CD4-positive, alpha-beta memory T cell (primary cell): ENCODE data around the gene WDR3. TPM values are rescaled to one million over a fixed set of nuclear protein-coding genes. Genes with fewer than 3 reads are reported as not detected.
"Not testable (repeated sequence)": the region's sequence is repeated elsewhere in the genome, so short reads cannot be mapped to it uniquely, and the experiment has no call there.

ENCODE experiments used
- CTCF ChIA-PET: fragments of 350-600 bp; sonication (Branson Sonifier 250); formaldehyde crosslinking; loops from one replicate; lab custom pipeline; 2021; ENCODE audit warnings: inconsistent platforms; ENCODE audit not compliant: partially characterized antibody; lab: Charles Lee
- POLR2A ChIA-PET: fragments of 350-600 bp; sonication (Branson Sonifier 250); formaldehyde crosslinking; loops from one replicate; lab custom pipeline; 2021; ENCODE audit not compliant: partially characterized antibody; lab: Charles Lee
- DNase-seq, 5 donors: peaks; one replicate each; pipeline versions ENCODE4 v3.0.0 to v3.0.0-alpha.2; 2020 to 2022; ENCODE audit warnings: mixed read lengths in 1 of 5
- H3K27ac ChIP-seq: one replicate; pipeline ENCODE4 v1.7.0; 2013; ENCODE audit warnings: low read depth, low read length
- H3K27me3 ChIP-seq: 2 replicates; pipeline ENCODE4 v1.7.0; 2013; ENCODE audit warnings: mild to moderate bottlenecking, low read length, moderate library complexity; ENCODE audit not compliant: insufficient read depth
- H3K36me3 ChIP-seq: 2 replicates; pipeline ENCODE4 v1.7.0; 2013; ENCODE audit warnings: mild to moderate bottlenecking, low read length, moderate library complexity; ENCODE audit not compliant: insufficient read depth
- H3K4me1 ChIP-seq: 2 replicates; pipeline ENCODE4 v1.7.0; 2013; ENCODE audit warnings: mild to moderate bottlenecking, low read length, moderate library complexity; ENCODE audit not compliant: insufficient read depth
- H3K4me3 ChIP-seq, 2 donors: one replicate each; pipeline ENCODE4 v1.7.0; 2013; ENCODE audit warnings: low read length in 2 of 2, mild to moderate bottlenecking in 1 of 2
- H3K9me3 ChIP-seq, 2 donors: one replicate each; pipeline ENCODE4 v1.7.0; 2013; ENCODE audit warnings: low read length in 2 of 2, control low read depth in 1 of 2; ENCODE audit not compliant: control insufficient read depth in 1 of 2
- H3K27ac Mint-ChIP-seq, 7 donors: one replicate each; pipeline ENCODE4 v1.8.0; 2020 to 2021; ENCODE audit warnings: mixed read lengths in 7 of 7, mild to moderate bottlenecking in 6 of 7, inconsistent platforms in 3 of 7, moderate library complexity in 3 of 7
- H3K27me3 Mint-ChIP-seq, 2 donors: one replicate each; pipeline ENCODE4 v1.8.0; 2020 to 2021; ENCODE audit warnings: mixed read lengths in 2 of 2
- H3K36me3 Mint-ChIP-seq, 2 donors: one replicate each; pipeline ENCODE4 v1.8.0; 2020 to 2021; ENCODE audit warnings: mixed read lengths in 2 of 2, inconsistent platforms in 1 of 2, mild to moderate bottlenecking in 1 of 2
- H3K4me1 Mint-ChIP-seq, 4 donors: one replicate each; pipeline ENCODE4 v1.8.0; 2020 to 2021; ENCODE audit warnings: mixed read lengths in 4 of 4, mild to moderate bottlenecking in 1 of 4
- H3K4me3 Mint-ChIP-seq, 8 donors: one replicate each; pipeline ENCODE4 v1.8.0; 2020 to 2021; ENCODE audit warnings: mixed read lengths in 8 of 8, mild to moderate bottlenecking in 7 of 8, moderate library complexity in 6 of 8, inconsistent platforms in 3 of 8
- H3K9me3 Mint-ChIP-seq, 8 donors: one replicate each; pipeline ENCODE4 v1.8.0; 2020 to 2021; ENCODE audit warnings: mixed read lengths in 8 of 8, mild to moderate bottlenecking in 5 of 8, inconsistent platforms in 3 of 8, moderate library complexity in 1 of 8
- intact Hi-C: fragments of 100-400 bp; cut with micrococcal nuclease; formaldehyde crosslinking; loops from one replicate; pipeline ENCODE4 v1.15.1; 2023
- polyA plus RNA-seq, 2 donors: library from polyadenylated mRNA; unstranded; fragments of 300-500 nt; fragmentation: Illumina TruSeq; gene quantifications; one replicate each; pipeline ENCODE4 v1.2.3, GENCODE V29; 2021
- total RNA-seq, 2 experiments: library from RNA; stranded (reverse); gene quantifications; one replicate each; pipeline ENCODE4 v1.2.3, GENCODE V29; 2021

WDR3 gene
- total and polyA plus RNA-seq, 4 experiments from 2014 or later = 26.5 to 42.7 (median 28.8) TPM

DNA sequence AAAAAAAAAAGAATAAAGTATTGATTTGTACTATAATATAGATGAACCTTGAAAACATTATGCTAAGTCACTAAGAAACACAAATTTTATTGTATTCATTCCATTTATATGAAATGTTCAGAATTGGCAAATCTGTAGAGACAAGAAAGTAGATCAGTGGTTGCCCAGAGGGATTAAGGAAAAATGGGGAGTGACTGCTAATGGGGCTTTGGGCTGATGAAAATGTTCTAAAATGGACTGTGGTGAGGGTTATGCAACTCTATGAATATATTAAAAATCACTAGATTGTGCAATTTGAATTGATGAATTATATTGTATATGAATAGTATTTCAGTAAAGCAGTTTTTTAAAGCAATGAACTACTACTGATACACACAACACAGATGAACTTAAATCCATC is 10.2 kb upstream of the WDR3 start:
- peaks cover 25% of the 10 kb centered on the region for H3K36me3 ChIP-seq

GRCh38 chr1:117921991-117922390 is 7.5 kb upstream of the WDR3 start:
- ChIA-PET POLR2A (no interaction called here), CTCF (no interaction called here)
- no peak for DNase-seq
- Histone ChIP-seq H3K4me1 (no peaks in the 10 kb centered on the region), H3K4me3 (no peak overlapping the region), H3K27me3 (no peaks in the 10 kb centered on the region), H3K9me3 (no peaks in the 10 kb centered on the region), H3K36me3 (peaks cover 18% of the 10 kb centered on the region), H3K27ac (no peak overlapping the region)
- Mint-ChIP-seq H3K36me3 (peaks cover 26 to 29% of the 10 kb centered on the region in 2 donors), H3K9me3 (no peaks in the 10 kb centered on the region), H3K4me3 (no peak overlapping the region), H3K27ac (no peak overlapping the region), H3K4me1 (peaks cover 7 to 13% (median 9%) of the 10 kb centered on the region in 4 donors), H3K27me3 (no peaks in the 10 kb centered on the region)
- intact Hi-C loops = no loop called here

More for the DNA sequence above, 10.2 kb upstream of the WDR3 start:
- no peak overlapping the region for H3K4me3 ChIP-seq
- Mint-ChIP-seq H3K27me3 (no peaks in the 10 kb centered on the region), H3K27ac (peak overlapping the region in 1 of 7 donors; percentile 38), H3K4me1 (peaks cover 4 to 15% (median 4%) of the 10 kb centered on the region in 4 donors), H3K4me3 (no peak overlapping the region), H3K9me3 (peaks cover 0 to 1% (median 0%) of the 10 kb centered on the region in 8 donors), H3K36me3 (peaks cover 49 to 50% of the 10 kb centered on the region in 2 donors)
- H3K4me1 ChIP-seq = no peaks in the 10 kb centered on the region
- no peaks in the 10 kb centered on the region for H3K27me3 ChIP-seq
- intact Hi-C loops = no loop called here
- no peak for DNase-seq
- no peak overlapping the region for H3K27ac ChIP-seq
- CTCF ChIA-PET = interaction anchor here (1.3 to 1.4 kb wide), 2 partner anchors 9 to 24 kb away, joined by 7 read pairs; partner anchors contain the start of gene GDAP2
- H3K9me3 ChIP-seq = no peaks in the 10 kb centered on the region
- POLR2A ChIA-PET = no interaction called here

DNA sequence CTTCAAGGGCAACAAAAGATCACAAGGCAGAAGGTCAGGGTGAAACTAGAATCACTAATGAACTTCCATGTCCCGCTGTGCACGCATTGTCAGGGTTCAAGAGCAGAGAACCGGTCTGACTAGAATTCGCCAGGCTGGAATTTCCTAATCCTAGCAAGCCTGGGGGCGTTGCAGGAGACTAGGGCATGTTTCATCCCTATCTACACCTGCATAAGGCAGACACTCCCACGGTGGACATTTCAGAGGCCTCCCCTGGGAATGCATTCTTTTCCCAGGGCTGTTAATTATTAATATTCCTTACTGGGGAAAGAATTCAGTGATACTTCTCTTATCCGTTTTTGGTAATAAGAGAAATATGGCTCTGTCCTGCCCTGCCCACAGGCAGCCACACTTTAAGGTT is 6.8 kb upstream of the WDR3 start:
- H3K27me3 Mint-ChIP-seq, CTCF ChIA-PET, H3K4me3 ChIP-seq, H3K27me3 ChIP-seq, H3K9me3 Mint-ChIP-seq, H3K4me3 Mint-ChIP-seq, intact Hi-C loops, H3K27ac Mint-ChIP-seq, H3K4me1 ChIP-seq, DNase-seq, H3K9me3 ChIP-seq, POLR2A ChIA-PET, H3K27ac ChIP-seq: not testable (repeated sequence)
- Mint-ChIP-seq H3K4me1 (peaks cover 11 to 15% (median 13%) of the 10 kb centered on the region in 4 donors), H3K36me3 (peaks cover 20 to 22% of the 10 kb centered on the region in 2 donors)
- peaks cover 16% of the 10 kb centered on the region for H3K36me3 ChIP-seq

GRCh38 chr1:117925981-117926380 is 3.6 kb upstream of the WDR3 start:
- H3K4me3 Mint-ChIP-seq = peak overlapping the region in 1 of 8 donors; percentile 38
- H3K4me1 Mint-ChIP-seq = peaks cover 29 to 44% (median 35%) of the 10 kb centered on the region in 4 donors
- no peaks in the 10 kb centered on the region for H3K27me3 ChIP-seq
- H3K36me3 Mint-ChIP-seq = peaks cover 7 to 22% of the 10 kb centered on the region in 2 donors
- POLR2A ChIA-PET = no interaction called here
- H3K9me3 Mint-ChIP-seq = no peaks in the 10 kb centered on the region
- H3K27ac ChIP-seq = no peak overlapping the region
- intact Hi-C loops = loop anchor here (5.0 kb wide), 1 partner anchor 1216 kb away; the partner anchor contains the start of gene WARS2
- H3K27ac Mint-ChIP-seq = no peak overlapping the region
- DNase-seq = no peak
- H3K36me3 ChIP-seq = no peaks in the 10 kb centered on the region
- peaks cover 25% of the 10 kb centered on the region for H3K4me1 ChIP-seq
- CTCF ChIA-PET = interaction anchor here (0.9 kb wide), 1 partner anchor 17 kb away, joined by 3 read pairs; no protein-coding TSS in a partner anchor
- no peak overlapping the region for H3K4me3 ChIP-seq
- no peaks in the 10 kb centered on the region for H3K27me3 Mint-ChIP-seq
- H3K9me3 ChIP-seq = no peaks in the 10 kb centered on the region

DNA sequence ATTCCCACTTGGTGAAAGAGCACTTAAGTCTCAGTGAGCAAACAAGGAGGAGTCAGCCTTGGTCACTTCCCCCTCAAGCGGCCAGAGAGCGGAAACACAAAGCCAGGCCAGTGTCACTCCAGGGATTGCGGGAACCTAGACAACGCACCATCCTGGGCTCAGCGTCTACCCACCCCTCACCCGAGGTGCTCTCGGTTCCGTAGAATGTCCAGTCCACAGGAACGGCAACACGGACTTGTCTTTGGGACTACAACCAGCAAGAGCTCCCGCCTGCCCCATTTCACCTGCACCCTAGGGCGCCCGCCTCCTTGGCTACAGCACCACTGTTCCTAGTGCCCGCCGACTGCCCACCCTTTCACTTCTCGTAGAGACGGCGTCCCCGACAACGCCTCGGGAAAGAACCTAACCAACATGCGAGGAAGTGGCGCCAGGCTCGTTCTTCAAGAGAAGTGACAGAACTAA is 627 bp upstream of the WDR3 start:
- peaks cover 41% of the 10 kb centered on the region for H3K4me1 ChIP-seq
- H3K27me3 ChIP-seq = no peaks in the 10 kb centered on the region
- Mint-ChIP-seq H3K27ac (peak overlapping the region; percentile 93 to 99 (median 97)), H3K9me3 (no peaks in the 10 kb centered on the region), H3K27me3 (no peaks in the 10 kb centered on the region), H3K4me1 (peaks cover 43 to 63% (median 53%) of the 10 kb centered on the region in 4 donors), H3K4me3 (peak overlapping the region; percentile 94 to 97 (median 96)), H3K36me3 (peaks cover 12 to 35% of the 10 kb centered on the region in 2 donors)
- peak in 3 of 5 donors; percentile 52 to 81 (median 69) for DNase-seq
- H3K27ac ChIP-seq = peak overlapping the region; percentile 89
- no peaks in the 10 kb centered on the region for H3K36me3 ChIP-seq
- ChIA-PET POLR2A (interaction anchor here (1.0 to 1.4 kb wide), 2 partner anchors 15 to 562 kb away, joined by 3 read pairs; partner anchors contain the start of gene MAN1A2), CTCF (interaction anchor here (0.9 to 2.8 kb wide), 5 partner anchors 10 to 415 kb away, joined by 3 to 10 read pairs (median 3); partner anchors contain the start of gene TENT5C)
- intact Hi-C loops = loop anchor here (1.0 to 5.0 kb wide), 2 partner anchors 562 to 1213 kb away; partner anchors contain the start of genes MAN1A2 and WARS2
- H3K4me3 ChIP-seq = peak overlapping the region; percentile 66 to 81
- H3K9me3 ChIP-seq = no peaks in the 10 kb centered on the region

DNA sequence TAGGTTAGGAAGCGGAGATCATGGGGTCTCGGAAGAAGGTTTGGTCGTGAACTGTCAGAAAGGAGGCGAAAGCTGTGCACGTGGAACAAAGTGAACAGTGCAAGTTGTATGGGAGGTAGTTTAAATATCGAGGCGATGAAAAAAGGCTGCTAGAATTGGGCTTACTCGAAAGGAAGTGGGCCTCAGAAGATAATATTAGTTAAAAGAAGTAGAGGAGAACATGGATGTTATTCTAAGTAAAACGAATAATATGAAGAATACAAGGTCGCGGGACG is 571 bp downstream of the WDR3 start:
- Histone ChIP-seq H3K4me3 (peak overlapping the region; percentile 66 to 81), H3K4me1 (peaks cover 41% of the 10 kb centered on the region), H3K36me3 (peaks cover 7% of the 10 kb centered on the region), H3K27ac (peak overlapping the region; percentile 89), H3K9me3 (no peaks in the 10 kb centered on the region), H3K27me3 (no peaks in the 10 kb centered on the region)
- Mint-ChIP-seq H3K9me3 (no peaks in the 10 kb centered on the region), H3K27ac (peak overlapping the region; percentile 93 to 99 (median 97)), H3K27me3 (no peaks in the 10 kb centered on the region), H3K4me1 (peaks cover 39 to 66% (median 52%) of the 10 kb centered on the region in 4 donors), H3K4me3 (peak overlapping the region; percentile 94 to 97 (median 96)), H3K36me3 (peaks cover 15 to 38% of the 10 kb centered on the region in 2 donors)
- DNase-seq = no peak
- ChIA-PET POLR2A (no interaction called here), CTCF (interaction anchor here (2.8 kb wide), 1 partner anchor 34 kb away, joined by 10 read pairs; no protein-coding TSS in a partner anchor)
- intact Hi-C loops = loop anchor here (2.0 kb wide), 1 partner anchor 325 kb away; no protein-coding TSS in a partner anchor

- intact Hi-C loops = loop anchor here (2.0 kb wide), 1 partner anchor 326 kb away; no protein-coding TSS in a partner anchor
- no peaks in the 10 kb centered on the region for H3K9me3 Mint-ChIP-seq
- CTCF ChIA-PET = interaction anchor here (2.8 kb wide), 1 partner anchor 34 kb away, joined by 10 read pairs; no protein-coding TSS in a partner anchor
- peak in 2 of 5 donors; percentile 0 to 7 for DNase-seq
- peak overlapping the region; percentile 93 to 99 (median 97) for H3K27ac Mint-ChIP-seq
- peak overlapping the region; percentile 89 for H3K27ac ChIP-seq
- H3K36me3 Mint-ChIP-seq = peaks cover 15 to 38% of the 10 kb centered on the region in 2 donors
- H3K4me1 Mint-ChIP-seq = peaks cover 39 to 66% (median 52%) of the 10 kb centered on the region in 4 donors
- peak overlapping the region; percentile 66 to 81 for H3K4me3 ChIP-seq
- POLR2A ChIA-PET = interaction anchor here (0.8 kb wide), 1 partner anchor 14 kb away, joined by 3 read pairs; no protein-coding TSS in a partner anchor
- no peaks in the 10 kb centered on the region for H3K27me3 ChIP-seq
- H3K36me3 ChIP-seq = peaks cover 7% of the 10 kb centered on the region
- no peaks in the 10 kb centered on the region for H3K9me3 ChIP-seq
- no peaks in the 10 kb centered on the region for H3K27me3 Mint-ChIP-seq
- H3K4me3 Mint-ChIP-seq = peak overlapping the region; percentile 94 to 97 (median 96)
- H3K4me1 ChIP-seq = peaks cover 41% of the 10 kb centered on the region
Measured at GRCh38 chr1:117930484-117930883, 945 bp downstream of the WDR3 start.
